K562 (cell line): ENCODE data around the gene ADAP1. TPM values are rescaled to one million over a fixed set of nuclear protein-coding genes. Genes with fewer than 3 reads are reported as not detected.

Source experiments
- ARID1B ChIP-seq: fragments of 450-650 bp; IDR thresholded peaks from 2 replicates; pipeline ENCODE4 v1.6.1; 2016; ENCODE audit warnings: antibody characterized with exemption, mild to moderate bottlenecking, inconsistent platforms
- ATF1 ChIP-seq, 2 experiments: fragments of 450-650 bp in 1 of 2; IDR thresholded peaks; 2 replicates each; pipeline ENCODE4 v1.6.1; 2016; ENCODE audit warnings: missing compliant biosample characterization in 1 of 2, missing genetic modification characterization in 1 of 2
- BRD4 ChIP-seq: fragments of 200-600 bp; sonication (generic); IDR thresholded peaks from 2 replicates; pipeline ENCODE4 v1.6.1; 2017; ENCODE audit warnings: inconsistent platforms
- CSDE1 ChIP-seq, 2 experiments: fragments of 450-650 bp; IDR thresholded peaks; 2 replicates each; pipeline ENCODE4 v1.6.1; 2016; ENCODE audit warnings: mild to moderate bottlenecking in 1 of 2
- CTCF ChIP-seq, 3 experiments: IDR thresholded peaks in 2 of 3; conservative IDR thresholded peaks in 1 of 3; 2 replicates each; pipeline ENCODE4 v1.5.1; 2011 to 2012; ENCODE audit warnings: low read length in 3 of 3, mild to moderate bottlenecking in 3 of 3, control low read depth in 2 of 3, improper control_type of control experiment in 1 of 3, inconsistent platforms in 1 of 3, low read depth in 1 of 3, mixed read lengths in 1 of 3, moderate library complexity in 1 of 3; ENCODE audit not compliant: insufficient read depth in 2 of 3
- HDAC6 ChIP-seq: IDR thresholded peaks from 2 replicates; pipeline ENCODE4 v1.6.1; 2012; ENCODE audit warnings: low read depth, mild to moderate bottlenecking, control low read depth, inconsistent platforms, low read length, moderate library complexity
- ZFX ChIP-seq: sonication (generic); formaldehyde crosslinking; IDR thresholded peaks from 2 replicates; pipeline ENCODE4 v1.8.0; 2022; ENCODE audit warnings: mild to moderate bottlenecking, missing genetic modification reagents, moderate library complexity
- ZHX1 ChIP-seq: fragments of 150-350 bp; conservative IDR thresholded peaks from 2 replicates; pipeline ENCODE4 v1.6.1; 2014; ENCODE audit warnings: low read length
- polyA plus RNA-seq, 8 experiments: library from polyadenylated mRNA; depleted of rRNA in 4 of 8; stranded (reverse) in 5 of 8; unstranded in 3 of 8; fragments of >200 nt; fragmentation: Nextera tagmentation in 2 of 8; fragmentation: Illumina TruSeq in 1 of 8; extraction: Ambion mirVana in 2 of 8; extraction: Trizol in 1 of 8; gene quantifications; 2 replicates each; pipeline versions ENCODE4 v1.2.1 to v1.2.3, GENCODE V29; 2011 to 2014; ENCODE audit warnings: inconsistent platforms in 1 of 8, missing spikeins in 1 of 8
- total RNA-seq, 7 experiments: library from RNA; depleted of rRNA in 6 of 7; stranded (reverse); fragments of >200 nt in 6 of 7; fragmentation: Illumina TruSeq in 2 of 7; extraction: Trizol in 2 of 7; gene quantifications; 2 replicates each; pipeline versions ENCODE4 v1.2.1 to v1.2.3, GENCODE V29; 2011 to 2021; ENCODE audit warnings: low replicate concordance in 1 of 7
- TF ChIP-seq, protein P1 (sequence below): fragments of 200-400 bp; formaldehyde crosslinking; IDR thresholded peaks from 2 replicates; pipeline ENCODE4 v1.6.1; 2017; ENCODE audit warnings: mild to moderate bottlenecking, low read depth, low read length, moderate library complexity

The ADAP1 gene
- total and polyA plus RNA-seq, 9 of the 15 experiments (the other 6 are each of a cell fraction or from before 2014, with no cell fraction given): 0.27 to 1.4 (median 0.52) TPM; not detected in 3

- 0 out of 2 replicates have a peak, but pooled peaks have one; percentile 58 for TF ChIP-seq ZHX1
- TF ChIP-seq HDAC6: no peak
- TF ChIP-seq ATF1 (CRISPR knock-in tag; IDR thresholded peaks at IDR 0.05): no peak
- peak; percentile 29; the same call in 1 of the 2 replicates for TF ChIP-seq ATF1 (tag; IDR thresholded peaks at IDR 0.05)
- TF ChIP-seq ARID1B: no peak
- TF ChIP-seq, protein P1, sequence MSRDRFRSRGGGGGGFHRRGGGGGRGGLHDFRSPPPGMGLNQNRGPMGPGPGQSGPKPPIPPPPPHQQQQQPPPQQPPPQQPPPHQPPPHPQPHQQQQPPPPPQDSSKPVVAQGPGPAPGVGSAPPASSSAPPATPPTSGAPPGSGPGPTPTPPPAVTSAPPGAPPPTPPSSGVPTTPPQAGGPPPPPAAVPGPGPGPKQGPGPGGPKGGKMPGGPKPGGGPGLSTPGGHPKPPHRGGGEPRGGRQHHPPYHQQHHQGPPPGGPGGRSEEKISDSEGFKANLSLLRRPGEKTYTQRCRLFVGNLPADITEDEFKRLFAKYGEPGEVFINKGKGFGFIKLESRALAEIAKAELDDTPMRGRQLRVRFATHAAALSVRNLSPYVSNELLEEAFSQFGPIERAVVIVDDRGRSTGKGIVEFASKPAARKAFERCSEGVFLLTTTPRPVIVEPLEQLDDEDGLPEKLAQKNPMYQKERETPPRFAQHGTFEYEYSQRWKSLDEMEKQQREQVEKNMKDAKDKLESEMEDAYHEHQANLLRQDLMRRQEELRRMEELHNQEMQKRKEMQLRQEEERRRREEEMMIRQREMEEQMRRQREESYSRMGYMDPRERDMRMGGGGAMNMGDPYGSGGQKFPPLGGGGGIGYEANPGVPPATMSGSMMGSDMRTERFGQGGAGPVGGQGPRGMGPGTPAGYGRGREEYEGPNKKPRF: no peak
- TF ChIP-seq BRD4: no peak
- TF ChIP-seq CSDE1 (IDR thresholded peaks at IDR 0.05): no peak
- peak; percentile 99 to 100 (median 99) for TF ChIP-seq CTCF (IDR thresholded peaks at IDR 0.05 in 2 of 3, conservative IDR thresholded peaks at IDR 0.05 in 1 of 3; ENCODE audit: insufficient read depth in 2 of 3, low read depth in 1 of 3, low read length in 3 of 3)
- TF ChIP-seq ZFX (CRISPR knock-in tag): peak; percentile 48; the same call in 1 of the 2 replicates
These were observed 38.5 kb upstream of the ADAP1 start (continued) for GRCh38 chr7:992709-993607.
